IMR-90 (cell line): ENCODE data around the gene ZBTB11.
"Not testable (repeated sequence)": the region's sequence is repeated elsewhere in the genome, so short reads cannot be mapped to it uniquely, and the experiment has no call there.

Experiments used
- BHLHE40 ChIP-seq: fragments of 150-350 bp; IDR thresholded peaks from 2 replicates; pipeline ENCODE4 v1.6.1; 2016; ENCODE audit warnings: mild to moderate bottlenecking, low read depth, low read length
- CEBPB ChIP-seq: IDR thresholded peaks from 2 replicates; pipeline ENCODE4 v1.6.1; 2012; ENCODE audit warnings: low read depth, low read length, improper control_type of control experiment
- CTCF ChIP-seq: conservative IDR thresholded peaks from 2 replicates; pipeline ENCODE4 v1.5.1; 2012; ENCODE audit warnings: mild to moderate bottlenecking, low read depth, low read length, improper control_type of control experiment
- FOS ChIP-seq: fragments of 150-350 bp; IDR thresholded peaks from 2 replicates; pipeline ENCODE4 v1.6.1; 2016; ENCODE audit warnings: low read depth, low read length
- MAFK ChIP-seq: IDR thresholded peaks from 2 replicates; pipeline ENCODE4 v1.6.1; 2012; ENCODE audit warnings: low read depth, low read length, improper control_type of control experiment
- MAZ ChIP-seq: IDR thresholded peaks from 2 replicates; pipeline ENCODE4 v1.6.1; 2012; ENCODE audit warnings: low read depth, mild to moderate bottlenecking, low read length, improper control_type of control experiment, moderate library complexity, borderline replicate concordance
- MXI1 ChIP-seq: IDR thresholded peaks from 2 replicates; pipeline ENCODE4 v1.6.1; 2012; ENCODE audit warnings: low read depth, mild to moderate bottlenecking, low read length, moderate library complexity, borderline replicate concordance
- POLR2A ChIP-seq: IDR thresholded peaks from 2 replicates; pipeline ENCODE4 v1.6.1; 2012; ENCODE audit warnings: mild to moderate bottlenecking, low read depth, low read length
- RAD21 ChIP-seq: IDR thresholded peaks from 2 replicates; pipeline ENCODE4 v1.6.1; 2012; ENCODE audit warnings: low read length, improper control_type of control experiment
- RCOR1 ChIP-seq: IDR thresholded peaks from 2 replicates; pipeline ENCODE4 v1.6.1; 2012; ENCODE audit warnings: mild to moderate bottlenecking, low read length, improper control_type of control experiment; ENCODE audit not compliant: insufficient replicate concordance
- RFX5 ChIP-seq: IDR thresholded peaks from 2 replicates; pipeline ENCODE4 v1.8.0; 2012; ENCODE audit warnings: low read depth, mild to moderate bottlenecking, low read length, moderate library complexity
- USF2 ChIP-seq: fragments of 150-350 bp; IDR thresholded peaks from 2 replicates; pipeline ENCODE4 v1.6.1; 2017; ENCODE audit warnings: mild to moderate bottlenecking, antibody characterized with exemption, low read length, low read depth
- TF ChIP-seq, protein P1 (sequence below): fragments of 150-350 bp; IDR thresholded peaks from 2 replicates; pipeline ENCODE4 v1.6.1; 2016; ENCODE audit warnings: low read depth, mild to moderate bottlenecking, low read length, moderate library complexity, borderline replicate concordance

- TF ChIP-seq CTCF, RAD21, MXI1, BHLHE40, POLR2A, USF2, MAZ, FOS, RCOR1, RFX5, MAFK, CEBPB: not testable (repeated sequence)
- TF ChIP-seq, protein P1, sequence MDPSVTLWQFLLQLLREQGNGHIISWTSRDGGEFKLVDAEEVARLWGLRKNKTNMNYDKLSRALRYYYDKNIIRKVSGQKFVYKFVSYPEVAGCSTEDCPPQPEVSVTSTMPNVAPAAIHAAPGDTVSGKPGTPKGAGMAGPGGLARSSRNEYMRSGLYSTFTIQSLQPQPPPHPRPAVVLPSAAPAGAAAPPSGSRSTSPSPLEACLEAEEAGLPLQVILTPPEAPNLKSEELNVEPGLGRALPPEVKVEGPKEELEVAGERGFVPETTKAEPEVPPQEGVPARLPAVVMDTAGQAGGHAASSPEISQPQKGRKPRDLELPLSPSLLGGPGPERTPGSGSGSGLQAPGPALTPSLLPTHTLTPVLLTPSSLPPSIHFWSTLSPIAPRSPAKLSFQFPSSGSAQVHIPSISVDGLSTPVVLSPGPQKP = not testable (repeated sequence)
Observed at GRCh38 chr3:101605398-101605797, 71.5 kb downstream of the ZBTB11 start.
